DND-41 (cell line): ENCODE measurements around the gene RGS7.

ENCODE experiments used
- ATAC-seq: fragments of 200-7000 bp; cut with Tn5 transposase; 3 replicates; pipeline ENCODE4 v1.9.1; 2021; ENCODE audit warnings: low read depth; ENCODE audit not compliant: insufficient read depth
- DNase-seq: peaks from one replicate; pipeline ENCODE4 v3.0.0-alpha.2; 2020
- H2AFZ ChIP-seq: 2 replicates; pipeline ENCODE4 v1.6.0; 2012; ENCODE audit warnings: low read depth, low read length
- H3K27ac ChIP-seq: 2 replicates; pipeline ENCODE4 v1.5.1; 2012; ENCODE audit warnings: low read length, inconsistent platforms
- H3K27me3 ChIP-seq: fragments of 200-600 bp; sonication (generic); 2 replicates; pipeline ENCODE4 v1.6.0; 2012; ENCODE audit warnings: low read length, mild to moderate bottlenecking, inconsistent platforms; ENCODE audit not compliant: insufficient read depth, poor library complexity
- H3K36me3 ChIP-seq: 2 replicates; pipeline ENCODE4 v1.5.1; 2012; ENCODE audit warnings: low read length, inconsistent platforms; ENCODE audit not compliant: insufficient read depth
- H3K4me1 ChIP-seq: 2 replicates; pipeline ENCODE4 v1.5.1; 2012; ENCODE audit warnings: mild to moderate bottlenecking, low read length; ENCODE audit not compliant: insufficient read depth
- H3K4me2 ChIP-seq: 2 replicates; pipeline ENCODE4 v1.6.0; 2012; ENCODE audit warnings: mild to moderate bottlenecking, moderate library complexity, low read length, inconsistent platforms; ENCODE audit not compliant: insufficient read depth
- H3K4me3 ChIP-seq, 2 experiments: fragments of 200-600 bp in 1 of 2; shearing (Covaris generic) in 1 of 2; 2 replicates each; pipeline ENCODE4 v1.5.1; 2012 to 2016; ENCODE audit warnings: inconsistent platforms in 2 of 2, low read length in 2 of 2, mild to moderate bottlenecking in 2 of 2, low read depth in 1 of 2, moderate library complexity in 1 of 2
- H3K79me2 ChIP-seq: 2 replicates; pipeline ENCODE4 v1.6.0; 2012; ENCODE audit warnings: low read length, inconsistent platforms; ENCODE audit not compliant: insufficient read depth
- H3K9ac ChIP-seq: 2 replicates; pipeline ENCODE4 v1.6.0; 2012; ENCODE audit warnings: low read depth, mild to moderate bottlenecking, inconsistent platforms, low read length, moderate library complexity
- H3K9me3 ChIP-seq: 2 replicates; pipeline ENCODE4 v1.5.1; 2012; ENCODE audit warnings: low read length, moderate library complexity, mild to moderate bottlenecking, inconsistent platforms; ENCODE audit not compliant: insufficient read depth, severe bottlenecking
- H4K20me1 ChIP-seq: 2 replicates; pipeline ENCODE4 v1.6.0; 2012; ENCODE audit warnings: low read length; ENCODE audit not compliant: insufficient read depth
- EZH2 ChIP-seq: IDR thresholded peaks from 3 replicates; pipeline ENCODE4 v1.6.1; 2012; ENCODE audit warnings: borderline replicate concordance, low read depth, mild to moderate bottlenecking, moderate library complexity, low read length, inconsistent platforms; ENCODE audit not compliant: severe bottlenecking
- TF ChIP-seq, protein P1 (sequence below): IDR thresholded peaks from 2 replicates; pipeline ENCODE4 v1.5.1; 2012; ENCODE audit warnings: borderline replicate concordance, low read length, moderate library complexity, mild to moderate bottlenecking; ENCODE audit not compliant: poor library complexity, severe bottlenecking; ENCODE audit errors: extremely low read depth

RGS7 gene

GRCh38 chr1:241079047-241079446 lies 278.0 kb downstream of the RGS7 start:
- H4K20me1 ChIP-seq = no peaks in the 10 kb centered on the region
- no peaks in the 10 kb centered on the region for H3K4me1 ChIP-seq
- no peak overlapping the region for H3K4me2 ChIP-seq
- ATAC-seq (no peak), DNase-seq (no peak)
- H3K27me3 ChIP-seq = no peaks in the 10 kb centered on the region
- H3K4me3 ChIP-seq = no peak overlapping the region
- H3K27ac ChIP-seq = no peak overlapping the region
- no peaks in the 10 kb centered on the region for H3K79me2 ChIP-seq
- H3K36me3 ChIP-seq = no peaks in the 10 kb centered on the region
- no peaks in the 10 kb centered on the region for H3K9me3 ChIP-seq
- no peak overlapping the region for H2AFZ ChIP-seq
- no peak overlapping the region for H3K9ac ChIP-seq
- TF ChIP-seq, protein P1, sequence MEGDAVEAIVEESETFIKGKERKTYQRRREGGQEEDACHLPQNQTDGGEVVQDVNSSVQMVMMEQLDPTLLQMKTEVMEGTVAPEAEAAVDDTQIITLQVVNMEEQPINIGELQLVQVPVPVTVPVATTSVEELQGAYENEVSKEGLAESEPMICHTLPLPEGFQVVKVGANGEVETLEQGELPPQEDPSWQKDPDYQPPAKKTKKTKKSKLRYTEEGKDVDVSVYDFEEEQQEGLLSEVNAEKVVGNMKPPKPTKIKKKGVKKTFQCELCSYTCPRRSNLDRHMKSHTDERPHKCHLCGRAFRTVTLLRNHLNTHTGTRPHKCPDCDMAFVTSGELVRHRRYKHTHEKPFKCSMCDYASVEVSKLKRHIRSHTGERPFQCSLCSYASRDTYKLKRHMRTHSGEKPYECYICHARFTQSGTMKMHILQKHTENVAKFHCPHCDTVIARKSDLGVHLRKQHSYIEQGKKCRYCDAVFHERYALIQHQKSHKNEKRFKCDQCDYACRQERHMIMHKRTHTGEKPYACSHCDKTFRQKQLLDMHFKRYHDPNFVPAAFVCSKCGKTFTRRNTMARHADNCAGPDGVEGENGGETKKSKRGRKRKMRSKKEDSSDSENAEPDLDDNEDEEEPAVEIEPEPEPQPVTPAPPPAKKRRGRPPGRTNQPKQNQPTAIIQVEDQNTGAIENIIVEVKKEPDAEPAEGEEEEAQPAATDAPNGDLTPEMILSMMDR = no peak
- TF ChIP-seq EZH2 = no peak

DNA sequence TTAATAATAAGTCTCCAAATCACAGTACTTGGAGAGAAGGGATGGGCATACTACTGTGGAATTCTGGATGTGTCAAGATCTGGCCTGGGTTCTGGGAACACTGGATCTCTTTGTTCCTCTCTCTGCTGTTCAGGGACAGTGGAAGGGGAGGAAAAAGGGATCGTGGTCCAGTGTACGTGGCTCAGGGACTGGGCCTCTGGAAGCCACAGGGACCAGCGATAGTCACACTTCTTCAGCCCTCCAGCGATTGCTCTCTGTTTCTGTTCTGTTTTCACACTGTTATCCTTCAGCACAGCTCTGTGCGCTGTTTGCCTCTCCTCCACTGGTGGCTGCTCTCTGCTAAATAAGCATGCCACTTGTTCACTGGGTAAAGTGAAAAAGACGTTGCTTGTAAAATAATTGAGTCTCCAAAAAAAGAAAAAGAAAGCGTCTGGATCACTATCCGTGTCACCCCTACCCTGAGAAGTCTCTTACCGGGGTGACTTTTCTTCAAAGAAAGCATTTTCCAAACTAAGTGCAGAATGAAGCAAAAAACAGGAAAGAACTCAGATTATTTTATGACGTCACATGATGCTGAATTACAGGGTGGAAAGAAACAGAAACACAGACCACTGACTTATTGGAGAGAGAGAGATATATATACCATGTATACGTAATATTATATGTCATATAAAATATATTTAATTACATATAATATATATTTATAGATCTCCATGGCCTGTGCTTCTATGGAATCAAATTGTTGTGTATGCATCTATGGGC lies 279.4 kb downstream of the RGS7 start:
- no peak for ATAC-seq
- Histone ChIP-seq H3K79me2 (no peaks in the 10 kb centered on the region), H3K9ac (no peak overlapping the region), H4K20me1 (no peaks in the 10 kb centered on the region), H3K27ac (no peak overlapping the region), H2AFZ (no peak overlapping the region), H3K4me1 (no peaks in the 10 kb centered on the region), H3K9me3 (no peaks in the 10 kb centered on the region), H3K4me2 (no peak overlapping the region), H3K27me3 (no peaks in the 10 kb centered on the region), H3K4me3 (no peak overlapping the region), H3K36me3 (no peaks in the 10 kb centered on the region)
- TF ChIP-seq, protein P1 = no peak
- no peak for TF ChIP-seq EZH2
- DNase-seq = no peak

DNA sequence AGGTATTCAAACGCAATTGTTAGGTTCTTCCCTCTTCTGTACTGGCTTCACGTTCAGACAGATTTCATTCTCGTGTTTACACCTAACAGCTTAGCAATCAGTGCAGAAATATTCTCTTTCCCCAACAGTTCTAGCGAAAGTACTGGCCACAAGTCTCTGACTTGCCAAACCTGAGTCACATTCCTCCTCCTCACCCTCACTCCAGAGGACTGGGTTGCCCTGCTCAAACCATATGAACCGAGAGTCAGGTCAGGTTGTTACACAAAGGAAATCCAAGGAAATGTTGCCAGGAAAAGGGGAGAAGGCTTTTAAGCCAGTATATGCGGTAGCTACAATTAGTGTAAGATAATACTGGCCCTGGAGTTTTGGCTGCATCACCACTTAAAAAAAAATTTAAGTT lies 282.5 kb downstream of the RGS7 start:
- Histone ChIP-seq H3K27me3 (no peaks in the 10 kb centered on the region), H2AFZ (no peak overlapping the region), H3K4me3 (no peak overlapping the region), H3K9me3 (no peaks in the 10 kb centered on the region), H3K36me3 (no peaks in the 10 kb centered on the region), H3K4me1 (no peaks in the 10 kb centered on the region), H3K27ac (no peak overlapping the region), H3K9ac (no peak overlapping the region), H3K79me2 (no peaks in the 10 kb centered on the region), H3K4me2 (no peak overlapping the region), H4K20me1 (no peaks in the 10 kb centered on the region)
- DNase-seq (no peak), ATAC-seq (no peak)
- TF ChIP-seq EZH2 = no peak
- TF ChIP-seq, protein P1 = no peak

DNA sequence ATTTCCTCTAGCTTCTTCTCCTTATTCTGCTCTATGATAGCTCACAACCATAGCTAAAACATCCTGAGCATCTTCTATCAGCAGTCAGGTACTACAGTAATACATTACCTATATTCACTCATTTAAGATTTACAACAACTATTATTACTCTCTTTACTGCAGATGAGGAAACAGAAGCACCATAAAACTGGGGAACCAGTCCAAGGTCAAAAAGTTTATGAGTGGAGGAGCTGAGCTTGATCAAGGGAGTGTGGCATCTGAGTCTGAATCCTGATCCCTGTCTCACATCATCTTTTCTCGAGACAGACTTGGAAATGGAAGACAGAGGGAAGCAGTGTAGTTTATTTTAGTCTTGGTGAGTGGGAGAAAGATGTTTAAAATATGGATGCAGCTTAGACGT lies 288.6 kb downstream of the RGS7 start:
- H3K79me2 ChIP-seq = no peaks in the 10 kb centered on the region
- H3K4me1 ChIP-seq = no peaks in the 10 kb centered on the region
- no peak for DNase-seq
- H3K27me3 ChIP-seq = no peaks in the 10 kb centered on the region
- TF ChIP-seq EZH2 = no peak
- TF ChIP-seq, protein P1 = no peak
- no peaks in the 10 kb centered on the region for H4K20me1 ChIP-seq
- no peaks in the 10 kb centered on the region for H3K36me3 ChIP-seq
- no peak for ATAC-seq
- H3K9me3 ChIP-seq = no peaks in the 10 kb centered on the region
- no peak overlapping the region for H2AFZ ChIP-seq
- no peak overlapping the region for H3K9ac ChIP-seq
- H3K27ac ChIP-seq = no peak overlapping the region
- H3K4me2 ChIP-seq = no peak overlapping the region
- H3K4me3 ChIP-seq = no peak overlapping the region
